K562 (cell line): ENCODE measurements around the gene UGT1A3. TPM values are rescaled to one million over a fixed set of nuclear protein-coding genes. Genes with fewer than 3 reads are reported as not detected.

Source experiments
- polyA plus RNA-seq, 8 experiments: library from polyadenylated mRNA; depleted of rRNA in 4 of 8; stranded (reverse) in 5 of 8; unstranded in 3 of 8; fragments of >200 nt; fragmentation: Nextera tagmentation in 2 of 8; fragmentation: Illumina TruSeq in 1 of 8; extraction: Ambion mirVana in 2 of 8; extraction: Trizol in 1 of 8; gene quantifications; 2 replicates each; pipeline versions ENCODE4 v1.2.1 to v1.2.3, GENCODE V29; 2011 to 2014; ENCODE audit warnings: inconsistent platforms in 1 of 8, missing spikeins in 1 of 8
- total RNA-seq, 7 experiments: library from RNA; depleted of rRNA in 6 of 7; stranded (reverse); fragments of >200 nt in 6 of 7; fragmentation: Illumina TruSeq in 2 of 7; extraction: Trizol in 2 of 7; gene quantifications; 2 replicates each; pipeline versions ENCODE4 v1.2.1 to v1.2.3, GENCODE V29; 2011 to 2021; ENCODE audit warnings: low replicate concordance in 1 of 7

Gene UGT1A3
- total and polyA plus RNA-seq, 9 of the 15 experiments (the other 6 are each of a cell fraction or from before 2014, with no cell fraction given), result not detected

Other genes starting within 250 kb of the UGT1A3 start
Only the 7 nearest of the 12 such genes appear.
- 0.09 TPM in 1 of 2 replicates, not detected in the other for gene UGT1A9, start 57.1 kb upstream of the UGT1A3 start, total RNA-seq (2014; rRNA removed)
- gene UGT1A9, start 57.1 kb upstream of the UGT1A3 start, total RNA-seq (2014; rRNA removed; fragmentation: Illumina TruSeq; extraction: Trizol), result not detected in 2 replicates
- gene UGT1A9, start 57.1 kb upstream of the UGT1A3 start, total RNA-seq (2015; rRNA removed; fragmentation: Illumina TruSeq; extraction: Trizol), result not detected in 2 replicates
- gene UGT1A9, start 57.1 kb upstream of the UGT1A3 start, total RNA-seq (2021), result not detected in 2 replicates
- not detected in 2 replicates for gene UGT1A9, start 57.1 kb upstream of the UGT1A3 start, polyA plus RNA-seq (2011; rRNA removed)
- not detected in 2 replicates for gene UGT1A9, start 57.1 kb upstream of the UGT1A3 start, polyA plus RNA-seq (2014; fragmentation: Illumina TruSeq; extraction: Trizol)
- not detected for gene UGT1A9, start 57.1 kb upstream of the UGT1A3 start, polyA plus RNA-seq (2014; fragmentation: Nextera tagmentation; extraction: Ambion mirVana)
- not detected in 2 replicates for gene UGT1A9, start 57.1 kb upstream of the UGT1A3 start, polyA plus RNA-seq (2014; rRNA removed)
- gene UGT1A7, start 47.1 kb upstream of the UGT1A3 start, total RNA-seq (2014; rRNA removed), result not detected in 2 replicates
- gene UGT1A7, start 47.1 kb upstream of the UGT1A3 start, total RNA-seq (2014; rRNA removed; fragmentation: Illumina TruSeq; extraction: Trizol), result not detected in 2 replicates
- gene UGT1A7, start 47.1 kb upstream of the UGT1A3 start, total RNA-seq (2015; rRNA removed; fragmentation: Illumina TruSeq; extraction: Trizol), result not detected in 2 replicates
- gene UGT1A7, start 47.1 kb upstream of the UGT1A3 start, total RNA-seq (2021), result not detected in 2 replicates
- gene UGT1A7, start 47.1 kb upstream of the UGT1A3 start, polyA plus RNA-seq (2011; rRNA removed), result not detected in 2 replicates
- not detected in 2 replicates for gene UGT1A7, start 47.1 kb upstream of the UGT1A3 start, polyA plus RNA-seq (2014; fragmentation: Illumina TruSeq; extraction: Trizol)
- gene UGT1A7, start 47.1 kb upstream of the UGT1A3 start, polyA plus RNA-seq (2014; fragmentation: Nextera tagmentation; extraction: Ambion mirVana), result not detected
- not detected in 2 replicates for gene UGT1A7, start 47.1 kb upstream of the UGT1A3 start, polyA plus RNA-seq (2014; rRNA removed)
- gene UGT1A6, start 36.2 kb upstream of the UGT1A3 start, total RNA-seq (2014; rRNA removed), result not detected in 2 replicates
- gene UGT1A6, start 36.2 kb upstream of the UGT1A3 start, total RNA-seq (2014; rRNA removed; fragmentation: Illumina TruSeq; extraction: Trizol), result not detected in 2 replicates
- gene UGT1A6, start 36.2 kb upstream of the UGT1A3 start, total RNA-seq (2015; rRNA removed; fragmentation: Illumina TruSeq; extraction: Trizol), result not detected in 2 replicates
- 0.09 TPM in 1 of 2 replicates, not detected in the other for gene UGT1A6, start 36.2 kb upstream of the UGT1A3 start, total RNA-seq (2021)
- gene UGT1A6, start 36.2 kb upstream of the UGT1A3 start, polyA plus RNA-seq (2011; rRNA removed), result not detected in 2 replicates
- gene UGT1A6, start 36.2 kb upstream of the UGT1A3 start, polyA plus RNA-seq (2014; fragmentation: Illumina TruSeq; extraction: Trizol), result not detected in 2 replicates
- gene UGT1A6, start 36.2 kb upstream of the UGT1A3 start, polyA plus RNA-seq (2014; fragmentation: Nextera tagmentation; extraction: Ambion mirVana), result not detected
- not detected in 2 replicates for gene UGT1A6, start 36.2 kb upstream of the UGT1A3 start, polyA plus RNA-seq (2014; rRNA removed)
- gene UGT1A5, start 16.1 kb upstream of the UGT1A3 start, total RNA-seq (2014; rRNA removed), result not detected in 2 replicates
- gene UGT1A5, start 16.1 kb upstream of the UGT1A3 start, total RNA-seq (2014; rRNA removed; fragmentation: Illumina TruSeq; extraction: Trizol), result not detected in 2 replicates
- gene UGT1A5, start 16.1 kb upstream of the UGT1A3 start, total RNA-seq (2015; rRNA removed; fragmentation: Illumina TruSeq; extraction: Trizol), result not detected in 2 replicates
- not detected in 2 replicates for gene UGT1A5, start 16.1 kb upstream of the UGT1A3 start, total RNA-seq (2021)
- gene UGT1A5, start 16.1 kb upstream of the UGT1A3 start, polyA plus RNA-seq (2011; rRNA removed), result not detected in 2 replicates
- gene UGT1A5, start 16.1 kb upstream of the UGT1A3 start, polyA plus RNA-seq (2014; fragmentation: Illumina TruSeq; extraction: Trizol), result not detected in 2 replicates
- not detected for gene UGT1A5, start 16.1 kb upstream of the UGT1A3 start, polyA plus RNA-seq (2014; fragmentation: Nextera tagmentation; extraction: Ambion mirVana)
- gene UGT1A5, start 16.1 kb upstream of the UGT1A3 start, polyA plus RNA-seq (2014; rRNA removed), result not detected in 2 replicates
- gene UGT1A4, start 10.3 kb upstream of the UGT1A3 start, total RNA-seq (2014; rRNA removed), result not detected in 2 replicates
- not detected in 2 replicates for gene UGT1A4, start 10.3 kb upstream of the UGT1A3 start, total RNA-seq (2014; rRNA removed; fragmentation: Illumina TruSeq; extraction: Trizol)
- not detected in 2 replicates for gene UGT1A4, start 10.3 kb upstream of the UGT1A3 start, total RNA-seq (2015; rRNA removed; fragmentation: Illumina TruSeq; extraction: Trizol)
- gene UGT1A4, start 10.3 kb upstream of the UGT1A3 start, total RNA-seq (2021), result not detected in 2 replicates
- not detected in 2 replicates for gene UGT1A4, start 10.3 kb upstream of the UGT1A3 start, polyA plus RNA-seq (2011; rRNA removed)
- gene UGT1A4, start 10.3 kb upstream of the UGT1A3 start, polyA plus RNA-seq (2014; fragmentation: Illumina TruSeq; extraction: Trizol), result not detected in 2 replicates
- gene UGT1A4, start 10.3 kb upstream of the UGT1A3 start, polyA plus RNA-seq (2014; fragmentation: Nextera tagmentation; extraction: Ambion mirVana), result not detected
- not detected in 2 replicates for gene UGT1A4, start 10.3 kb upstream of the UGT1A3 start, polyA plus RNA-seq (2014; rRNA removed)
- gene UGT1A1, start 31.2 kb downstream of the UGT1A3 start, total RNA-seq (2014; rRNA removed), result not detected in 2 replicates
- gene UGT1A1, start 31.2 kb downstream of the UGT1A3 start, total RNA-seq (2014; rRNA removed; fragmentation: Illumina TruSeq; extraction: Trizol), result not detected in 2 replicates
- not detected in 2 replicates for gene UGT1A1, start 31.2 kb downstream of the UGT1A3 start, total RNA-seq (2015; rRNA removed; fragmentation: Illumina TruSeq; extraction: Trizol)
- gene UGT1A1, start 31.2 kb downstream of the UGT1A3 start, total RNA-seq (2021), result not detected in 2 replicates
- gene UGT1A1, start 31.2 kb downstream of the UGT1A3 start, polyA plus RNA-seq (2011; rRNA removed), result not detected in 2 replicates
- not detected in 2 replicates for gene UGT1A1, start 31.2 kb downstream of the UGT1A3 start, polyA plus RNA-seq (2014; fragmentation: Illumina TruSeq; extraction: Trizol)
- not detected for gene UGT1A1, start 31.2 kb downstream of the UGT1A3 start, polyA plus RNA-seq (2014; fragmentation: Nextera tagmentation; extraction: Ambion mirVana)
- gene UGT1A1, start 31.2 kb downstream of the UGT1A3 start, polyA plus RNA-seq (2014; rRNA removed), result not detected in 2 replicates
- not detected in 2 replicates for gene MROH2A, start 49.3 kb downstream of the UGT1A3 start, total RNA-seq (2014; rRNA removed)
- not detected in 2 replicates for gene MROH2A, start 49.3 kb downstream of the UGT1A3 start, total RNA-seq (2014; rRNA removed; fragmentation: Illumina TruSeq; extraction: Trizol)
- not detected in 2 replicates for gene MROH2A, start 49.3 kb downstream of the UGT1A3 start, total RNA-seq (2015; rRNA removed; fragmentation: Illumina TruSeq; extraction: Trizol)
- gene MROH2A, start 49.3 kb downstream of the UGT1A3 start, total RNA-seq (2021), result not detected in 2 replicates
- gene MROH2A, start 49.3 kb downstream of the UGT1A3 start, polyA plus RNA-seq (2011; rRNA removed), result not detected in 2 replicates
- gene MROH2A, start 49.3 kb downstream of the UGT1A3 start, polyA plus RNA-seq (2014; fragmentation: Illumina TruSeq; extraction: Trizol), result not detected in 2 replicates
- not detected for gene MROH2A, start 49.3 kb downstream of the UGT1A3 start, polyA plus RNA-seq (2014; fragmentation: Nextera tagmentation; extraction: Ambion mirVana)
- 0.03 TPM in 1 of 2 replicates, not detected in the other for gene MROH2A, start 49.3 kb downstream of the UGT1A3 start, polyA plus RNA-seq (2014; rRNA removed)